SW 1271 (cell line): ENCODE results near the gene GALNT13.

Experiments
- DNase-seq, 2 experiments: peaks; one replicate each; lab custom pipeline; 2025; lab: John Stamatoyannopoulos, UW

GALNT13 gene

GRCh38 chr2:153944800-153945199, 73.1 kb downstream of the GALNT13 start:
- DNase-seq, result no peak

GRCh38 chr2:153946036-153946435, 74.3 kb downstream of the GALNT13 start:
- no peak for DNase-seq

GRCh38 chr2:153953761-153954160, 82.0 kb downstream of the GALNT13 start:
- DNase-seq, result no peak

GRCh38 chr2:153963256-153963655, 91.5 kb downstream of the GALNT13 start:
- peak in 1 of 2 experiments; percentile 28 for DNase-seq

- no peak for DNase-seq
These were observed 95.7 kb downstream of the GALNT13 start for GRCh38 chr2:153967248-153967973.

- DNase-seq, result no peak
These were observed 99.5 kb downstream of the GALNT13 start for GRCh38 chr2:153971250-153971649.

- no peak for DNase-seq
These were observed 100.1 kb downstream of the GALNT13 start for GRCh38 chr2:153971855-153972254.

GRCh38 chr2:153972412-153972811, 100.7 kb downstream of the GALNT13 start:
- no peak for DNase-seq

GRCh38 chr2:153986488-153987229, 114.9 kb downstream of the GALNT13 start:
- peak; percentile 27 to 83 for DNase-seq

- DNase-seq, result no peak
These were observed 119.0 kb downstream of the GALNT13 start for GRCh38 chr2:153990771-153991170.

GRCh38 chr2:154013514-154013913, 141.8 kb downstream of the GALNT13 start:
- DNase-seq, result no peak

GRCh38 chr2:154015233-154015632, 143.5 kb downstream of the GALNT13 start:
- DNase-seq, result no peak

- DNase-seq, result no peak
These were observed 157.8 kb downstream of the GALNT13 start for GRCh38 chr2:154029504-154029903.

GRCh38 chr2:154032220-154032619, 160.5 kb downstream of the GALNT13 start:
- DNase-seq, result no peak

GRCh38 chr2:154046493-154046892, 174.8 kb downstream of the GALNT13 start:
- no peak for DNase-seq

- no peak for DNase-seq
These were observed 177.2 kb downstream of the GALNT13 start for GRCh38 chr2:154048905-154049304.

GRCh38 chr2:154049561-154049960, 177.8 kb downstream of the GALNT13 start:
- no peak for DNase-seq

- DNase-seq, result no peak
These were observed 195.4 kb downstream of the GALNT13 start for GRCh38 chr2:154067124-154067523.

- DNase-seq, result no peak
These were observed 207.2 kb downstream of the GALNT13 start for GRCh38 chr2:154078926-154079325.

GRCh38 chr2:154092571-154092970, 220.8 kb downstream of the GALNT13 start:
- DNase-seq, result no peak

GRCh38 chr2:154093856-154094255, 222.1 kb downstream of the GALNT13 start:
- no peak for DNase-seq

GRCh38 chr2:154097833-154098398, 226.2 kb downstream of the GALNT13 start:
- DNase-seq, result no peak

- DNase-seq, result no peak
These were observed 249.0 kb downstream of the GALNT13 start for GRCh38 chr2:154120706-154121105.
